OCI-LY1 (cell line): Measurements from ENCODE around the gene CTBP2.

Experiments
- H2AFZ ChIP-seq: fragments of 200-600 bp; sonication (generic), shearing (Covaris generic); 2 replicates; pipeline ENCODE4 v1.6.0; 2014; ENCODE audit warnings: antibody characterized with exemption, mild to moderate bottlenecking, low read length
- H3F3A ChIP-seq: fragments of 200-600 bp; sonication (generic), shearing (Covaris generic); 2 replicates; pipeline ENCODE4 v1.6.0; 2014; ENCODE audit warnings: mild to moderate bottlenecking, antibody characterized with exemption, low read length, moderate library complexity; ENCODE audit not compliant: insufficient read depth
- H3K27ac ChIP-seq: fragments of 200-600 bp; sonication (generic); 2 replicates; pipeline ENCODE4 v1.5.1; 2014; ENCODE audit warnings: low read length, mixed run types, mild to moderate bottlenecking, low read depth; ENCODE audit not compliant: poor library complexity, severe bottlenecking
- H3K27me3 ChIP-seq: fragments of 200-600 bp; sonication (generic); 2 replicates; pipeline ENCODE4 v1.6.0; 2014; ENCODE audit warnings: antibody characterized with exemption, mild to moderate bottlenecking, low read length, moderate library complexity; ENCODE audit not compliant: insufficient read depth
- H3K36me3 ChIP-seq: fragments of 200-600 bp; sonication (generic); 2 replicates; pipeline ENCODE4 v1.6.1; 2014; ENCODE audit warnings: mild to moderate bottlenecking, antibody characterized with exemption, low read length, moderate library complexity, mixed read lengths; ENCODE audit not compliant: insufficient read depth
- H3K4me1 ChIP-seq: fragments of 200-600 bp; sonication (generic); 2 replicates; pipeline ENCODE4 v1.5.1; 2014; ENCODE audit warnings: mild to moderate bottlenecking, low read length, moderate library complexity; ENCODE audit not compliant: insufficient read depth, severe bottlenecking
- H3K4me2 ChIP-seq: fragments of 200-600 bp; sonication (generic), shearing (Covaris generic); 2 replicates; pipeline ENCODE4 v1.6.1; 2014; ENCODE audit warnings: low read length
- H3K4me3 ChIP-seq: fragments of 200-600 bp; sonication (generic); 2 replicates; pipeline ENCODE4 v1.5.1; 2014; ENCODE audit warnings: low read length, low read depth, mild to moderate bottlenecking, mixed read lengths; ENCODE audit not compliant: poor library complexity, severe bottlenecking
- H3K79me2 ChIP-seq: fragments of 200-600 bp; shearing (Covaris generic); 2 replicates; pipeline ENCODE4 v1.6.1; 2016; ENCODE audit warnings: mixed run types, low read length, mixed read lengths; ENCODE audit not compliant: insufficient read depth
- H3K9ac ChIP-seq: fragments of 200-600 bp; sonication (generic), shearing (Covaris generic); 2 replicates; pipeline ENCODE4 v1.6.1; 2014; ENCODE audit warnings: mild to moderate bottlenecking, low read length, mixed read lengths
- H3K9me2 ChIP-seq: fragments of 200-600 bp; sonication (generic), shearing (Covaris generic); 2 replicates; pipeline ENCODE4 v1.6.1; 2014; ENCODE audit warnings: low read depth, mild to moderate bottlenecking, low read length, mixed read lengths
- H3K9me3 ChIP-seq: fragments of 200-600 bp; shearing (Covaris generic); 2 replicates; pipeline ENCODE4 v1.6.1; 2014; ENCODE audit warnings: low read length, mixed read lengths
- H4K20me1 ChIP-seq: fragments of 200-600 bp; sonication (generic), shearing (Covaris generic); 2 replicates; pipeline ENCODE4 v1.6.0; 2016; ENCODE audit warnings: mild to moderate bottlenecking, low read length; ENCODE audit not compliant: insufficient read depth
- CTCF ChIP-seq: fragments of 200-600 bp; sonication (generic), shearing (Covaris generic); IDR thresholded peaks from 2 replicates; pipeline ENCODE4 v1.5.1; 2017; ENCODE audit warnings: mild to moderate bottlenecking, antibody characterized with exemption, low read length, moderate library complexity, mixed read lengths
- EZH2 ChIP-seq: fragments of 200-600 bp; sonication (generic), shearing (Covaris generic); IDR thresholded peaks from 2 replicates; pipeline ENCODE4 v1.8.0; 2017; ENCODE audit warnings: borderline replicate concordance, mixed run types, mild to moderate bottlenecking, antibody characterized with exemption, low read length, moderate library complexity, mixed read lengths

The CTBP2 gene

DNA sequence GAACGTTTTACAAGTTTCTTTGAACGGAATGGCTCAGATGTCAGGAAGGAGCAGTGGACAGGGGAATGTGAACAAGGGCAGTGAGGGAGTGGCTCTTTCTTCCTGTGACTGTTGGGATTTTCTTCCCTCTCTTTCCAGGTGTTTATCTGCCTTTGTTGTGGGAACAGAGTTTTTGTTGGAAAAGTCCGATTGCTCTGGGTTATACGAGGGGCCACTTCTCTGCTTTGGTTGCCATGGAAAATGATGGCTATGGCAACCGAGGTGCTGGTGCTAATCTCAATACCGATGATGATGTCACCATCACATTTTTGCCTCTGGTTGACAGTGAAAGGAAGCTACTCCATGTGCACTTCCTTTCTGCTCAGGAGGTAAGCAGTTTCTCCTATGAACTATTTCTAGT is 177.0 kb downstream of the CTBP2 start:
- no peaks in the 10 kb centered on the region for H4K20me1 ChIP-seq
- H3K4me1 ChIP-seq: no peaks in the 10 kb centered on the region
- no peak overlapping the region for H3K4me3 ChIP-seq
- H3K9me2 ChIP-seq: no peaks in the 10 kb centered on the region
- no peaks in the 10 kb centered on the region for H3K9me3 ChIP-seq
- H3K36me3 ChIP-seq: peaks cover 56% of the 10 kb centered on the region
- H3F3A ChIP-seq: no peaks in the 10 kb centered on the region
- no peaks in the 10 kb centered on the region for H3K79me2 ChIP-seq
- no peak overlapping the region for H3K9ac ChIP-seq
- no peak for TF ChIP-seq CTCF
- no peak for TF ChIP-seq EZH2
- no peak overlapping the region for H3K27ac ChIP-seq
- H3K27me3 ChIP-seq: no peaks in the 10 kb centered on the region
- no peak overlapping the region for H3K4me2 ChIP-seq
- H2AFZ ChIP-seq: no peak overlapping the region

DNA sequence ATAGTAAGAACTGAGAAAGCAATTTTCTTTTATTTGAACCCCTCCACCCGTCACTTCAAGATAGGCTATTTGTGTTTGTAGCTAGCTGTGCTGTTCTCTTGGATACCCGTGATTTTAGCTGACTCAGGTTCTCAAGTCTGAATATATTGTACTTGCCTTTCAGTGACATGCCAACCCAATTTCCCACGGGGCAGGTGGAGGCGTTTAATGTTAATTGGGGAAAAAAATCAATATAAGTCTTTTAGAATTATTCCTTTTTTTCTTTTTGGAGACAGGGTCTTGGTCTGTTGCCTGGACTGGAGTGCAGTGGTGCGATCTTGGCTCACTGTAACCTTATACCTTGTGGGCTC is 182.0 kb downstream of the CTBP2 start:
- H3K9me3 ChIP-seq: no peaks in the 10 kb centered on the region
- no peaks in the 10 kb centered on the region for H3F3A ChIP-seq
- H4K20me1 ChIP-seq: no peaks in the 10 kb centered on the region
- H3K27me3 ChIP-seq: no peaks in the 10 kb centered on the region
- no peak overlapping the region for H3K4me2 ChIP-seq
- no peak overlapping the region for H2AFZ ChIP-seq
- no peak overlapping the region for H3K27ac ChIP-seq
- no peaks in the 10 kb centered on the region for H3K9me2 ChIP-seq
- no peak overlapping the region for H3K4me3 ChIP-seq
- H3K4me1 ChIP-seq: no peaks in the 10 kb centered on the region
- no peak overlapping the region for H3K9ac ChIP-seq
- peaks cover 36% of the 10 kb centered on the region for H3K36me3 ChIP-seq
- no peaks in the 10 kb centered on the region for H3K79me2 ChIP-seq
- TF ChIP-seq CTCF (no peak), EZH2 (no peak)

DNA sequence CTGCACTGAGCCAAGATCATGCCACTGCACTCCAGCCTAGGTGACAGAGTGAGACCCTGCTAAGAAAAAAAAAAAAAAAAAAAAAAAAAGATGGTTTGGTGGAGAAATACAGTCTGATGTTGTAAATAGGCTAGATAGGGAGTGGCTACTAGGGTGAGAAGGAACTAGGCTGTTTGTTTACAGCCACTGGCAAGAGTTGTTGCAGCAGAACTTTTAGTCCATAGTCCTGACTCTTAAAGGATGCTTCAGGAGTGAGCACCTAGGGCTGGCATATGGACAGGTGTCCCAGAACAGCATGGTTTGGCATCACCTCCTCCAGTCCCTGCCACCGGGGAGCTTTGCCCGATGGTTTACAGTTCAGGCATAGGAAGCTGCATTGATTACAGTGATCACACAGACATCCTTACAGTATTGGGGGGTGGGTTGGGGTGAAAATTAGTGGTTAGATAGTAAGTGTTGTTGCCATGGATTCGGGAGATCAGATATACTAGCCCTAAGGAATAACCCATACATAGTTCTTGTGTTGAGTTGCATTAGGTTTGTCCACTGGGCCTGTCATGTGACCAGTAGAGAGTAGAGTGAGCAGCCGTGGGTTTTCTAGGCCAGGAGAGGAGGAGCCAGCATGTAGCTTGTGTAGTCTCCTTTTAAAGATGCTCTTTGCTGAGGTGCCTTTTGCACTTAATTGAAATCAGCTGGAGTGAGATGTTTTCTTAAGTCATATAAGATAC is 182.6 kb downstream of the CTBP2 start:
- Histone ChIP-seq H3K36me3 (peaks cover 31% of the 10 kb centered on the region), H4K20me1 (no peaks in the 10 kb centered on the region), H3F3A (no peaks in the 10 kb centered on the region), H3K9ac (no peak overlapping the region), H3K9me2 (no peaks in the 10 kb centered on the region), H2AFZ (no peak overlapping the region), H3K27ac (no peak overlapping the region), H3K4me1 (no peaks in the 10 kb centered on the region), H3K9me3 (no peaks in the 10 kb centered on the region), H3K79me2 (no peaks in the 10 kb centered on the region), H3K4me2 (no peak overlapping the region), H3K4me3 (no peak overlapping the region), H3K27me3 (no peaks in the 10 kb centered on the region)
- TF ChIP-seq CTCF (no peak), EZH2 (no peak)
